ENCODE data around the gene OR2J3.
"Not testable (repeated sequence)": the region's sequence is repeated elsewhere in the genome, so short reads cannot be mapped to it uniquely, and the experiment has no call there.

The OR2J3 gene

GRCh38 chr6:29097803-29098202 lies 10.1 kb upstream of the OR2J3 start:
- DNase-seq (ENCODE audit: low read depth), result no peak
- TF ChIP-seq, protein P1, sequence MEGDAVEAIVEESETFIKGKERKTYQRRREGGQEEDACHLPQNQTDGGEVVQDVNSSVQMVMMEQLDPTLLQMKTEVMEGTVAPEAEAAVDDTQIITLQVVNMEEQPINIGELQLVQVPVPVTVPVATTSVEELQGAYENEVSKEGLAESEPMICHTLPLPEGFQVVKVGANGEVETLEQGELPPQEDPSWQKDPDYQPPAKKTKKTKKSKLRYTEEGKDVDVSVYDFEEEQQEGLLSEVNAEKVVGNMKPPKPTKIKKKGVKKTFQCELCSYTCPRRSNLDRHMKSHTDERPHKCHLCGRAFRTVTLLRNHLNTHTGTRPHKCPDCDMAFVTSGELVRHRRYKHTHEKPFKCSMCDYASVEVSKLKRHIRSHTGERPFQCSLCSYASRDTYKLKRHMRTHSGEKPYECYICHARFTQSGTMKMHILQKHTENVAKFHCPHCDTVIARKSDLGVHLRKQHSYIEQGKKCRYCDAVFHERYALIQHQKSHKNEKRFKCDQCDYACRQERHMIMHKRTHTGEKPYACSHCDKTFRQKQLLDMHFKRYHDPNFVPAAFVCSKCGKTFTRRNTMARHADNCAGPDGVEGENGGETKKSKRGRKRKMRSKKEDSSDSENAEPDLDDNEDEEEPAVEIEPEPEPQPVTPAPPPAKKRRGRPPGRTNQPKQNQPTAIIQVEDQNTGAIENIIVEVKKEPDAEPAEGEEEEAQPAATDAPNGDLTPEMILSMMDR (conservative IDR thresholded peaks at IDR 0.05; ENCODE audit: low read length), result no peak

DNA sequence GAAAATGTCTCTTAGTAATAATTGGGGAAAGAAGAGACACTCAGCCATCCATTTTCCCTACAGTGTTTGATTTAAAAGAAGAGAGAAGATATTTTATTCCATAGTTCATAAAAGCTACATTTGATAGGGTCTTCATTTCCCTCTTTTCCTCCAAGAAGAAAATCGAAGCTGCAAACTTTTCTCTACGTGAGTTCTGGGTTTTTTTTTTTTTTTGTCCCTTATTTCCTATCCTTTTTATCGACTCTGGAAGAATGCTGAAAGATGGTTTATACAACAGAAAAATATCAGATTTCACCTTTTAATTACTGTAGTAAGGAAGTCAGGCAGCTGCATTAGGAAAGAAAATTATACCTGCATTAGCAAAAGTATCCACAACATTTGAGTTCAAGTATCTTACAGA lies 8.7 kb upstream of the OR2J3 start, which contains the start of gene OR2J1:
Gene OR2J1 (plus strand): TSS at position 301 of the 400 bp plus-strand sequence. CDS start 1,453 bp downstream, outside the sequence.
- TF ChIP-seq, protein P1 (conservative IDR thresholded peaks at IDR 0.05; ENCODE audit: low read length), result no peak

More at GRCh38 chr6:29097803-29098202, 10.1 kb upstream of the OR2J3 start:
- no peak overlapping the region for H3K4me3 ChIP-seq (ENCODE audit: low read length)

GRCh38 chr6:29112135-29112534 lies 4.3 kb downstream of the OR2J3 start:
- TF ChIP-seq, protein P1 (conservative IDR thresholded peaks at IDR 0.05; ENCODE audit: low read length), result no peak
- H3K4me3 ChIP-seq (ENCODE audit: low read length), result no peak overlapping the region
- no peak for DNase-seq (ENCODE audit: low read depth)

More for the DNA sequence above, 8.7 kb upstream of the OR2J3 start, which contains the start of gene OR2J1:
- no peak within 1 kb of the TSS for H3K4me3 ChIP-seq (ENCODE audit: low read length)
- DNase-seq (ENCODE audit: low read depth), result no peak

DNA sequence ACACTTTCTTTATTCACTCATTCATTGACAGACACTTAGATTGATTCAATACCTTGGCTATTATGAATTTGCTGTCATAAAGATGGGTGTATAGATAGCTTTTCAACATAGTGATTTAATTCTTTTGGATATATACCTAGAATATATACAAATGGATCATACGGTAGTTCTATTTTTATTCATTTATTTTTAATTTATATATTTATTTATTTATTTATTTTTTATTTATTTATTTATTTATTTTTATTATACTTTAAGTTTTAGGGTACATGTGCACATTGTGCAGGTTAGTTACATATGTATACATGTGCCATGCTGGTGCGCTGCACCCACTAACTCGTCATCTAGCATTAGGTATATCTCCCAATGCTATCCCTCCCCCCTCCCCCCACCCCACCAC lies 7.1 kb downstream of the OR2J3 start:
- not testable (repeated sequence) for DNase-seq (ENCODE audit: low read depth); H3K4me3 ChIP-seq (ENCODE audit: low read length)

DNA sequence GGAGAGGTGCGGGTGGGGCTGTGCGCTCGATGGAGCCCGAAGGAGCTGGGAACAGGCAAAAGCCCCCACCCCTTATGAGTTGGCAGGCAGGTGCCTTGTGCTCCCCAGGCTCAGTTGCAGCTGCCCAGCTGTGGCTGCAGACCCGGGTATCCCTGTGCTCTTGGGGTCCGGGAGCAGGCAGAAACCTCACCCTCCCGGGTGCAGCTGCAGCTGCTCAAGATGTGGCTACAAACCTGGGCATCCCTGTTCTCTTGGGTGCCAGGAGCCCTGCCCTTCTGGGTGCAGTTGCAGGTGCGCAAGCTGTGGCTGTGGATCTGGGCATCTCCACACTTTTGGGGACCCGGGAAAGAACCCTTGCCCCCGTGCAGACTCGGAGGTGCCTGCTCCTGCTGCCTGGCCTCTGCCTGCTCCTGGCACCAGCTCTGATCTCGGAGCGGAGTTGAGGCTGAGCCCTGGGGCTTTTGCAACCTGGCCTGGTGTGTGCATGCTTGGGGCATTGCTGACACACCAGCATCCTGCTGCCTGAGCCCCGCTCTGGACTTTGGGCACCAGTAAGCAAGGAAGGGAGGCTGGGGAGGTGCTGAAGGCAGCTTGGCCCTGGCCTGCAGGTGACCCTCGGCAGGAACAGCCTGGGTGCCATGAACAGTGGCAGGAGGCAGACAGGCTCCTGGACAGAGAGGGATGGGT lies 21.6 kb downstream of the OR2J3 start:
- TF ChIP-seq, protein P1 (conservative IDR thresholded peaks at IDR 0.05; ENCODE audit: low read length), result no peak
- H3K4me3 ChIP-seq (ENCODE audit: low read length), result no peak overlapping the region

GRCh38 chr6:29130644-29131043 lies 22.8 kb downstream of the OR2J3 start:
- TF ChIP-seq, protein P1 (conservative IDR thresholded peaks at IDR 0.05; ENCODE audit: low read length), result no peak
- no peak for DNase-seq (ENCODE audit: low read depth)
- no peak overlapping the region for H3K4me3 ChIP-seq (ENCODE audit: low read length)

More for the DNA sequence above, 21.6 kb downstream of the OR2J3 start:
- no peak for DNase-seq (ENCODE audit: low read depth)

- DNase-seq (ENCODE audit: low read depth), result no peak
- TF ChIP-seq, protein P1 (conservative IDR thresholded peaks at IDR 0.05; ENCODE audit: low read length), result no peak
- no peak overlapping the region for H3K4me3 ChIP-seq (ENCODE audit: low read length)
Observed at GRCh38 chr6:29131691-29132090, 23.8 kb downstream of the OR2J3 start.

Data from AG10803 (cell line).